HL-60/S4 treated with phorbol 12-myristate 13-acetate at 8.2 ng/mL for 4 days and 3 days (cell line): ENCODE data around the gene CD48.
"Not testable (repeated sequence)": the region's sequence is repeated elsewhere in the genome, so short reads cannot be mapped to it uniquely, and the experiment has no call there.

Source experiments
- in situ Hi-C: fragments of 300-500 bp; cut with MboI; formaldehyde crosslinking; loops from 2 replicates; pipeline ENCODE4 v1.15.0; 2022; ENCODE audit warnings: low sequenced_read_pairs

Gene CD48

GRCh38 chr1:160741612-160742348 is 30.2 kb upstream of the CD48 start:
- in situ Hi-C loops: no loop called here

GRCh38 chr1:160741092-160741501 is 29.5 kb upstream of the CD48 start:
- in situ Hi-C loops: no loop called here

DNA sequence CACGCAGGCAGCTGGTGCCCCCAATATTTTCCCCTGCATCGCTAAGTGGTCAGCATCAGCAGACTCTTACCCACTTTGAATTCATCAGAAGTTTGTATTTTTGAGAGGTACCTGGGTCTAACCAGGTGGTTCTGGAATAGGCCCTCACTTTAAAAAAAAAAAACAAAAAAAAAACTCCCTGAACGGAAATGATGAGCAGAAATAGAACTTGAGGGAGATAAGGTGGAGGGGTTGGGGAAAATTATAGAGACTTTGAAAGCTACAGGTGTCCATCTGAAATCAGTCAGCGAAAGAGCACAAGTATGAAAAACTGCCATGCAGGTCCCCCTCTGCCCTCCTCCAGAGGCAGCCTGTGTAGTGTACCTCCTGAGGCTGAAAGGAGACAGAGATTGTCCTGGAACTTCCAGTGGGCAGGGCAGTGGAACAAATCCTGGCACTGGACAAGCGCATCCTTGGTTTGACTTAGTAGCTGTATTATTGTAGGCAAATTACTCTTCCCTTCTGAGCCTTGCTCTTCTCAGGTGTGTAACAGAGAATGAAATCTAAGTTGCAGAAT is 28.6 kb upstream of the CD48 start:
- in situ Hi-C loops: no loop called here

- in situ Hi-C loops: no loop called here
These were observed 27.5 kb upstream of the CD48 start, which contains the start of gene SLAMF7 for GRCh38 chr1:160739098-160739511. Gene SLAMF7 (plus strand): TSS chr1:160739247. CDS start chr1:160739302, 55 bp downstream.

DNA sequence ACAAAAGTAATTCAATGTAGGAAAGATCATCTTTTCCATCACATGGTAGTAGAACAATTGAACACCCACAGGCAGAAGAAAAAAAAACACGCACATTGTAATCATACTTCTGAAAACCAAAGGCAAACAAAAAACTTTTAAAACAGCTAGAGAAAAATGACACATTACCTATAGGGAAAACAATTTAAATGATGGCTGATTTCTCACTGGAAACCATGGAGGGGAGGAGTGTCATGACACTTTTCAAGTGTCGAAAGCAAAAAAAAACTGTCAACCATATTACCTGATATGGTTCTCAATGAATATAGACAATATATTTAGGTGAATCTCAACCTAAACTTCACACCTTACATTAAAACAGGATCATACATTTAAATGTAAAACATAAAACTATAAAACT is 26.6 kb upstream of the CD48 start:
- in situ Hi-C loops: no loop called here

DNA sequence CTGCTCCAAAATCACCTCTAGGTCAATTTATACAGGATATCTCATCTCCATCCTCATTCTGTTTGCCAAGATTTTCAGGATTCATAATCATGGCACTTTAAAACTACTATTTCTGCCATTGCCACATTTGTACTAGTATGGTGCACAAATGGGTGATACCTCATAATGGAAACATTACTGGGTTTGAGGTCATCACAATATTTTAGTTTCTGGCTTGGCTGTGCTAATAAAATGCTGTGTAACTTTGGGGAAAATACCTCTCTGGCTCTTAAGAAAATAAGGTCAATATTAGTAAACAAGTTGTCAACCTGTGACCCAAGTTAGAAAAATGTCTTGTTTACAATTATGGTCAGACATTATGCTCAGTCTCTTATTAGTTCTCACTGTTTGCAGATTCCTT is 22.7 kb upstream of the CD48 start:
- in situ Hi-C loops: no loop called here

GRCh38 chr1:160733898-160734297 is 22.3 kb upstream of the CD48 start:
- in situ Hi-C loops: no loop called here

- in situ Hi-C loops: no loop called here
These were observed 20.4 kb upstream of the CD48 start for GRCh38 chr1:160731990-160732389.

- in situ Hi-C loops: not testable (repeated sequence)
These were observed 19.9 kb upstream of the CD48 start for GRCh38 chr1:160731564-160731963.

DNA sequence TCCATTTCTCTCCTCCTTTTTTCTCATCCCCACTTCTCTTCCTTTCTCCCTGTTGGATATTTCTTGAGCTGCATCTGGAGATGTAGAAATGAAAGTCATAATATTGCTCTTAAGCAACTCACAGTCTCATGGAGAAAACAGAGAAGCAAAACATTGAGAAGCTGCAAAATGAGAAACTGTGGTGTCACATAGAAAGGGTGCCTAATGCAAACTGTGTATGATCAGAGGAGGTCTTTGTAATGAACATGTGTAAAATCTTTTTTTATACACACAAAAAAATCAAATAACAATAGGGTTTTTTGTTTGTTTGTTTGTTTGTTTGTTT is 15.7 kb upstream of the CD48 start:
- in situ Hi-C loops: loop anchor here (10.0 kb wide), 1 partner anchor 228 kb away; the partner anchor contains the start of gene ITLN2

DNA sequence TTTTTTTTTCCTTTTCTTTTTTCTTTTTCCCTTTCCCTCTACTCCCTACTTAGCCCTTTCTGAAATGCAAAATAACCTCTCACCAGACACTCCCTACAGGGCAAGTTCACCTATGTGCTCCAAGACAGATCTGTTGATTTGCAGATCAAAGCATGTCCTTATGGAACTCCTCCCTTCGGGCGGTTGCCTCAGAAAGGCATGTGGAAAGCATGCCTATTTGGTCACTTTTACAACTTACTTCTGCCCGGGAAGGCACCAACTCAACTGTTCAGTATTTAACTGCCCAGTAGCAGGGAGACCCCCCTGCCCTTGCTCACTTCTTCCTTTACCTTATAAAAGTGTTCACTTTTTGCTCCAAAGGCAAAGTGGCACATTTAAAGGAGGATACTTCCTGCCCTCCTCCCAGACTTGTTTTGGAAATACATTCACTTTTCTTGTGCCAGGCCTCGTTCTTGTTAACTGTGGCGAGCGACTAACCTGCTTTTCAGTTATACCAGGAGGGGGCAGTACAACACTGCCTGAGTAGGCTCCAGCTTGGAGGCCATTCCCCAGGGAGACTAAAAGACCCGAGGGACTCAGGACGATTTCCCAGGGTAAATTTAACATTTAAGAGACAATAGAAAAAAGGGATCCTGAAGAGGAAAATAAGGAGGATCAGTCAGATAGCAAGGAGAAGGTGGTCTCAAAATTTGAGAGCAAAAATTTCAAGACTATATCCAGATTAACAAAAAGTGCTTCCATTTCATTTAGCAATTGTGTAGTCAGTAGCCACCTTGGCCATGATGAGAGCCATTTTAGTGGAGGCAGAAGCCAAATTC is 15.1 kb upstream of the CD48 start:
- in situ Hi-C loops: loop anchor here (10.0 kb wide), 1 partner anchor 228 kb away; the partner anchor contains the start of gene ITLN2

DNA sequence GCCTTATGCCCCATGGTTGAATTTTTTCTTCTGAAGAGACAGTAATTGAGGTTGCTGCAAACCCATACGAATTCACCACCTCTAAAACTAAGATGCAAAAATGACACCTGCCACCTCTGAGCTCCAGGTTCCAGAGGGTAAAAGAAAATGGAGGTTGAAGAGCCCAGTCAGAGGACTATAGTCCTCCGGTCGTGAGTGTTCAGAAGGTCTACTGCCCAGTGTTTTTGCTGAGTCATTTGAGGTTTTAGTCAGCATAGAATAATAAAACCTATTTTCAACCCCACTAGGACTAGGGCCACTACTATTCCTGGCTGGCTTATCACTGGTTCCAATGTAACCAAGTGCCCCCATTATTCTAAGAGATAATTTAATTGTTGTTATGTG is 14.5 kb upstream of the CD48 start:
- in situ Hi-C loops: loop anchor here (10.0 kb wide), 1 partner anchor 229 kb away; the partner anchor contains the start of gene ITLN2

DNA sequence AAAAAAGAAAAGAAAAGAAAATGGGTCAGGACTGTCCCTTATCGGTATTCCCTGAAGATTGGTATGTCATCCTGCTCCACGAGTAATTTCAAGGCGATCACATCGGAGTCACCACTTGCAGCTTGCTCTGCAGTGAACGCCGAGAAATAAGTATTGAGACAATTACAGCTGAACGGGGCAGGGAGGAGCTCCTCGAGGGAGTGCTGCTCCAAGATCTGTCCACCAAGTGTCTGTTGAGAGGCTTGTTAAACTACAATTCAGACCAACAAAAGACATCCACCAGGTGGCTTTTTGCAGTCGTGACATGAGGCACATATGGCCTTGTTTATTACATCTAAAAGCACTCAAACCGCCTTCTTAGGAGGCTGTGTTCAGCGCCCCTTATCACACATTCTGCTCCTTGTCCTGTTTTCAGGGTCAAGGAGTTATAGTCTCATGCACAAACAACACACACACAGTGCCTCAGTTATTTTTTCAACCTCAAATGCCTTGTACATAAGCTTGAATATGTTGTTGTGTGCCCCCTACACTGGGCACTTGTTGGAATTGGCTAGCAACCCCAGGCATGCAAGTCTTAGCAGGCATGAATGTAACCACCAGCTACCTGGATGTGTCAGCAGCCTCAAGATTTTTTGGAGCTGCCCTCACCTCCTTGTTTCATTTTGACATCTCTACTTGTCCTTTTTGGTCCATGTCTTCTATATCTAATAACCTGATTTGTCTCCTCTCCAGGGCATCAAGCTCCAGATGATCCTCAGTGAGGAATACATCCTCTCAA is 13.0 kb upstream of the CD48 start:
- in situ Hi-C loops: loop anchor here (10.0 kb wide), 1 partner anchor 230 kb away; the partner anchor contains the start of gene ITLN2

- in situ Hi-C loops: loop anchor here (10.0 kb wide), 1 partner anchor 231 kb away; the partner anchor contains the start of gene ITLN2
These were observed 11.7 kb upstream of the CD48 start for GRCh38 chr1:160723332-160723731.

- in situ Hi-C loops: loop anchor here (10.0 kb wide), 1 partner anchor 232 kb away; the partner anchor contains the start of gene ITLN2
These were observed 11.1 kb upstream of the CD48 start for GRCh38 chr1:160722726-160723125.

GRCh38 chr1:160721473-160721872 is 9.9 kb upstream of the CD48 start:
- in situ Hi-C loops: loop anchor here (10.0 kb wide), 1 partner anchor 233 kb away; the partner anchor contains the start of gene ITLN2

DNA sequence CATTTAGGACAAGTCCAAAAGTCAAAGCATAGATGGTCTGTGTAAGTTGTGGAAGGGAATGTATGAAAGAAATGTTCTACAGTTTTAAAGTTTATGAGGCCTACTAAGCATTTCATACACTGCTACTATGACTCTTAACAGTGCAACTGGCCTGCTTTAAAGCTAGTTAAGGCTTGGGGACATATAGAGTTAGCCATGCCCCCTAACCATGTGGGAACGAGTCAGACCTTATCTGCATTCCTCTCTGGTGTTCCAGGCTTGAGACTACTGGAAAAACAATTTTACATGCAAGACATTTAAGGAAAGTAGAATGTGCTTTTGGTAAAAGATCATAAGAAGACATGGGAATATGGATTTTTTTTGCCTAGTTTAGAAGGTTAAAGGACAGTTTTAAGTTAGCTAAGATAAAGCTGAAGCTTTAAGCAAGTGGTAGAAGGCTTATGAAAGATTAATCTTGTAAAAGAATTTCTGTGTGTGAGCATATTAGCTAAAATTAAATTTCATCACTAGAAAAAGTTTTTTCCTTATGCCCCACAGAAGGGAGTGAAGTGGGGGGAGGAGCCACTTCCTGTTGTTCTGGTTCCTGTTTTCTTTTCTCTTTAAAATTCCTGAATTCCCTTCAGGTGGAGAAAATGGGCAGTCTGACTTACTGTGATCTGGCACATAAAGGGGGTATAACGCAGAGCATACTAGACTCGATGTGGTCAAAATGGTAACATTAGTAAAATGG is 8.9 kb upstream of the CD48 start:
- in situ Hi-C loops: loop anchor here (10.0 kb wide), 1 partner anchor 234 kb away; the partner anchor contains the start of gene ITLN2

- in situ Hi-C loops: no loop called here
These were observed 6.6 kb upstream of the CD48 start for GRCh38 chr1:160718210-160718609.

DNA sequence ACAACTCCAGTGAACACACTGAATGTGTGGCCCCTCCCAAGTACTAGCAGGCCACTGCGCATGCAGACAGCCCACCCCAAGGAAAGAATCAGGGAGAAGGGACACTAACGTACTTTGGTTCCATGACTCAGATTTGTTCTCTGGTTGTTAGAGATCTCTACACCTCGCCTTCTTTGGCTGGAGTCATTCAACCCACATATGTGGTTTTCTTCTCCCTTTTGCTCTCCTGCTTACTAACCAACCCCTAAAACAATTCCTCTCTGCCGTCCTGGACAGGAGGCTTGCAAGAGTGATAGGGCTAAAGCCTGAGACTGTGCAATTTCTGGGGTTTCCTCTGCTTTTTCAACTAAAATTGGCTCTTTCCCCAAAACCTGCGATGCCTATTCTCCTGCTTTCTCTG is 5.7 kb upstream of the CD48 start:
- in situ Hi-C loops: no loop called here

- in situ Hi-C loops: no loop called here
These were observed 4.4 kb upstream of the CD48 start for GRCh38 chr1:160716013-160716412.
